Left lobe of liver (tissue), 2 donors: ENCODE measurements around the gene FMNL3. TPM values are rescaled to one million over a fixed set of nuclear protein-coding genes. Genes with fewer than 3 reads are reported as not detected.
"Not testable (repeated sequence)": the region's sequence is repeated elsewhere in the genome, so short reads cannot be mapped to it uniquely, and the experiment has no call there.

Experiments
- ATAC-seq: fragments of 200-7000 bp; cut with Tn5 transposase; one replicate; pipeline ENCODE4 v1.9.1; 2020; ENCODE audit warnings: mild to moderate bottlenecking, moderate library complexity
- DNase-seq: peaks from one replicate; pipeline ENCODE4 v3.0.0-alpha.2; 2020; ENCODE audit warnings: low spot score
- total RNA-seq: library from RNA; stranded (reverse); gene quantifications from one replicate; pipeline ENCODE4 v1.2.1, GENCODE V29; 2021
- donor health status: DM: no; HTN: no; CAD: no; lungs with moderate emphysema.
- donor health status: DM: no; HTN: yes; CAD: no.

The FMNL3 gene
- total RNA-seq, 1 donor from 2014 or later: 3.1 TPM

DNA sequence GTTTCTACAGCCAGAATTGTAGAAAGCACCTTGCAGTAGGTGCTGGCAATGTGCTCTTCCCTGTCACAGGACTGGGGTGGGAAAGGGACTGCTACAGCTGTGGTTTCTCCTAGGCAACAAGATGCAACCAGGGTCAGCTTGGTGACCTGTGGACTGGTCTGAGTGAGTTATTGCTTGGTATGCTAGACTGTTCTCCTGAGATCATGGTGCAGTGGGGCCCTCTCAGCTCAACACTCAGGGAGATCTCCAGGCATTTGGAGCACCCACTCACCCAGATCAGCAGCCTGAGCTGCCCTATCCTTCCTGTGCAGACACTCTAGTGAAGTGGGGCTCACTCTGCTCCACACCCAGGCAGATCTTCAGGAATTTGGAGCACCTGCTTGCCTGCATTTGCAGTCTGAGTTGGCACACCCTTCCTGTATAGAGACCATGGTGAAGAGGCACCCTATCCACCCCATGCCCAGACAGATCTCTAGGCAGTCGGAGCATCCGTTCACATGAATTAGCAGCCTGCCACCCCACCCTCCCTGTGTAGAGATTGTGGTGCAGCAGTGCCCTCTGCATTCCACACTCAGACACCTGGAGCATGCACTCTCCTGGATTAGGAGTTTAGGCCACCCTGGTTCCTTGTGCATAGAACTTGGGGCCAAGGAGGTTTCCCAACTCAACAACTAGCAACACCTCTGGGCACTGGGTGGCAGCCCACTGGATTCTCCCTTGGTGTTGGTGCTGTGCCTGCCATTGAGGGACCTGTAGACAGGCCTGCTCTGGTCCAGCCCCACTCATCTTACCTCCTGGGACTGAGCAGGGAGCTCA lies 97.9 kb downstream of the FMNL3 start:
- no peak for ATAC-seq
- no peak for DNase-seq

DNA sequence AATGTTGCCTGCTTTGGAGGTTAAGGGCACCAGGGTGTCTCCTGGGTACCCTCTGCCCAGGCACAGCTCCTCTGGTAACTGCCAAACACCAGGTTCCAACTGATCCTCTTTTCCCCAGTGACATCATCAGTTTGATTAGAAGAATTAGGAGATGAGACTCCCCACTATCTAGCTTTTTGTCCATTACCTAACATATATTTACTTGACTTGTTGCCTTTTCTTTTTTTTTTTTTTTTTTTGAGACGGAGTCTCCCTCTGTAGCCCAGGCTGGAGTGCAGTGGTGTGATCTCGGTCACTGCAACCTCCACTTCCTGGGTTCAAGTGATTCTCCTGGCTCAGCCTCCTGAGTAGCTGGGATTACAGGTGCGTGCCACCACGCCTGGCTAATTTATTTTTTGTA lies 101.7 kb downstream of the FMNL3 start, which contains the start of gene FAM186B:
TSS of gene FAM186B (minus strand) at position 101 of the 400 bp plus-strand sequence. CDS start 162 bp downstream, outside the sequence.
- not testable (repeated sequence) for ATAC-seq, DNase-seq

DNA sequence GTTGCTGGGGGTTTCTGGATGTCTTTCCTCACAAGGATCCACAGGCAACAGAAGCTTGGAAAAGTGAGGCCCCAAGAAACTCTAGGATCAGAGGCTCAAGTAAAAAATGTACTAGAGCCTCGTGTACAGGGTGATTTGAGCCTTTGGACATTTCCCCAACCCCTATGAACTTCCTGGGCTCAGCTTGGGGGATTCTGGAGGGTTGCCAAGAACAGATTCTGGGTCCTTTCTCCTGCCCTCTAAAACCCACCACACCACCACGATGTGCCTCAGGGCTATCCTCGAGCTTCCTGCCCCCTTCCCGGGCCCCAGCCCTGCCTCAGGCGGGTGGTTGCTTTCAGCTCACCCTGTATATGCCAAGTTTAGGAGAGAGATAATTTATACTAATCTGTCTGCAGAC lies 102.3 kb downstream of the FMNL3 start:
- ATAC-seq: no peak
- DNase-seq: no peak

DNA sequence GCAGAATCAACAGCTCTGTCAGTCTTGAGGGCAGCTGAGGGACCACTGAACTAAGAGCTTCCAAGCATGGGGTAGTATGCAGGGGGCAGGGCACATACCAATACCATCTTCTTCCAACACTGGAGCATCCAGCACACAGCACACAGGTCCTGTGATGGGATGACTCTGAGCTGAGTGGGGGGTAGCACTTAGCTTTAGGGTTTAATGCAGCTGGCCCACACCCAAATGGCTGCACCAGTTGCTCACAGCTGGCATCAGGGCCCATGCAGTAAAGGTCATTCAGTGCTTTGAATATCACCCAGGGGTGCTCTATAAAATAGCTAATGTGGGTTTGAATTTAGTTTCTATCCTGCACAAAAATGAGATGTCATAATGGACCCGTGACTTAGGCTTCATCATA lies 103.5 kb downstream of the FMNL3 start:
- no peak for ATAC-seq

DNA sequence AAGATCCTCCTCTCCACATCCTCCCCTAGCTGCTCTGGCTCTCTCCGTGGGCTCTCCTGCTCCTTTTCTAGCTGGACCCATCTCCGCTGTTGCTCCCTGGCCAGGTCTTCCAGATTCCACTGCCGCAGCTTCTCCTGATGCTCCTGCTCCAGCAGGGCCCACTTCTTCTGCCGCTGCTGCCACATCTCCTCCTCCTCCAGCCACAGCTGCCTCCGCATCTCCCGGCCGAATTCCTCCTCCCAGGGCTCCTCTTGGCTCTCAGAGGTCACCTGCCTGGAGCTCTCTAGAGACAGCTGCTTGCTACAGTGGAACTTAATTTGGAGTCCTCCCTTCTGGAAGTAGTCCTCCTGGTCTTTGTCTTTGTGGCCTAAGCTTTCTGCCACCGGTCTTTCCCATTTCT lies 107.2 kb downstream of the FMNL3 start:
- ATAC-seq (no peak), DNase-seq (no peak)

More for the DNA sequence above, 103.5 kb downstream of the FMNL3 start:
- no peak for DNase-seq

DNA sequence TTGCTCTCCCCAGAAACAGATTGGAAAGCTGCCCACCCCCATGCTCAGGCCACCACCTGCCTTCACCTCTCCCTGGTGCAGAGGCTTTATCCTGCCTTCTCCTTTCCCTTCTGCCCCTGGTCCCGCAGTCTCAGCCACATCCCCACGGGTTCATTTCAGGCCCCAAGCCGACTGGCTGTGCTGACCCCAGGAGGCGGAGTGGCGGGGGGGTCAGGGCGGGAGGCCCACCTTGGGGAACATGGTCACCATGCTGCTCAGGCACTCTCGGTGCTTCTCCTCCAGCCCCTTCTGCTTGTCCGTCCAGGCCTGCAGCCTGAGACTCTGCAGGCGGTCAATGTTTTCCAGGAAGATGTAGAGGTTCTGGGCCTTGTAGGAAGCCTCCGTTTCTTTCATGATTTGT lies 108.7 kb downstream of the FMNL3 start:
- no peak for DNase-seq
- ATAC-seq: no peak

DNA sequence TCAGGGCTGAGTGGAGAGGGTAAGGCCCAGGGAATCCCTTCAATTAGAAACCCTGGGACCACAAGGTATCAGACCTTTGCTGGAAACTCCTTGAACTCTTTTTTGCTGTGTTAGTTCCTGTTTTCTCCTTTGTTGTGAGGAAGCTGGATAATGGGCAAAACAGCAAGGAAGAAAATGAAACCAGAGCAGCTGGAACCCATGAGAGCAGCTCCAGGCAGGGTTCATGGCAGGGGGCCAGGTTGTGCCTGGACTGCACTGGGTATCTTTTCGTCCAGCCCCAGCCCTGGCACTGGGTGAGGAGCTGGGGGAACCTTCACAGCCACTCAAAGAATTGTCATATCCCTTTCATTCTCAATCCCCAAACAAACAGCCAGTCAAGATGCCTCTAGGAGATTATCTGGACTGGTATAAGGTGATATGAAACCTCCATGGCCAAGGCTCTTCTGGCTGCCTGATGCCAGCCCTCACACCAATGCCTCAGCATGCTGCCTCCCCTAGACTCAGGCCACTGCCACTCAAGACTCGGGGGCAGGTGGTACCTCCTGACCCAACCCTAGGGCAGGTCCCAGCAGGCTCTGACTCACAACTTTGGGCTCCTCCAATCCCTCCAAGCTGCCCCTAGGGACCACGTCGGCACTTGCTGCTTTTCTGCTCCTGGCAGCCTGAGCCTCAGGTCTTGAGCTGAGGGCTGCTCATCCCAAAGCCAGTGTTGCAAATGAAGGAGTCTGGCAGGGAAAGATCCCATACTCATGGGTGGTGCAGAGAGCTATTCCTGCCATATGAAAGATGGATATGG lies 118.3 kb downstream of the FMNL3 start:
- DNase-seq (no peak), ATAC-seq (no peak)

DNA sequence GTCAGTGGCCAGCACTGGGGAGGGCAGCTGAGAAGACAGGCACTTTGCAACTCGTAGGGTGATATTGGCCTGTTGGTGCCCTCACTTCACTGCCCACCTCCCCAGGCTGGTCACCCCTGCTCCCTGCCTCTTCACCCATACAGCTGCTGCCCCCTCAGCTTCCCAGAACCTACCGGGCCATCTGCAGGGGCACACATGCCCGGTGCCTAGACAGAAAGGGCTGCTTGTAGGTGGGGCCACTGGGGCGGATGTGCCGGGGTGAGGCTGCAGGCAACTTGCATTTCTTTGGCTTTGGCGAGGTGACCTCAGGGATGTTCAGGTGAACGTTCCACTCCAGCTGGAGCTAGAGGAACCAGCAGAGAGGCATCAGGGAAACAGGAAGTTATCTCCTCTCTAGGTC lies 118.9 kb downstream of the FMNL3 start:
- ATAC-seq (no peak), DNase-seq (no peak)

DNA sequence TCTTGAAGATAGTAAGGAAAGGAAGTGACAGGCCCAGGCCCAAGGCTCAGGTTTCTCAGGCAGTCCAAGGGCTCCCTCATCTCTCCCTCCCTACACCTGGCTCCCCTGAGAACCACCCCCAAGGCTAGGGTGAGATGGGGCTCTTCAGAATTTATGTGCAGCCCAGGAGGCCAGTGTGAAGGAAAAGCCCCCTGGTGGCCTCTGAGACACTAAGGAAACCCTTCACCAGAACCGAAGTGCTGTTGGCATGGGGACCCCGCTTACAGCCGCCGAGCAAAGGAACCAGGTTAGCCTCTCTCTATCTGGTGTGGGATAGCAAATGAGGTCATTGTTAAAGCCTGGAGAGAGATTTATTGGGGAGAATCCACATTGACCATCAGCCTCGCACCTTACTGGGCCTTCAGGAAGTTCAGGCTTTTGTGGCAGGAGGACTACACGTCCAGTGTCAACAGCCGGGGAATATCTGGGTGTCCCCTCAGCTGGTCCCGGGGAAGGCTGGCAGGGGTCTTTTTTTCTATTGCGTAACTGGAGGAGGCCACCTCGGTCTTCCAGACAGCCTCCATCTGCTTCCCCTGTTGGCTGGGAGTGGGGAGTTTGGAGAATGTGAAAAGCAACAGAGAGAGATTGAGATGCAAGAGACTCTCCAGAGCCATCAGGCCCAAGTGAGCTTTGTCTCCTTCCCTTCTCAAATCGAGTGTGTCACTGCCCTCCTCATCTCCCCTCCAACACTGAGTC lies 119.9 kb downstream of the FMNL3 start:
- ATAC-seq: no peak
- no peak for DNase-seq

Other genes with a start within 250 kb of the FMNL3 start
- gene KCNH3, start 168.4 kb downstream of the FMNL3 start, total RNA-seq: 0.13 TPM
- gene MCRS1, start 139.3 kb downstream of the FMNL3 start, total RNA-seq: 21.0 TPM
- 1.2 TPM for gene FAM186B, start 101.8 kb downstream of the FMNL3 start, total RNA-seq
- 6.3 TPM for gene PRPF40B, start 83.8 kb downstream of the FMNL3 start, total RNA-seq
- gene TMBIM6, start 34.2 kb upstream of the FMNL3 start, total RNA-seq: 1,081 TPM
- gene NCKAP5L, start 121.0 kb upstream of the FMNL3 start, total RNA-seq: 11.3 TPM
- gene BCDIN3D, start 135.7 kb upstream of the FMNL3 start, total RNA-seq: 3.2 TPM
- not detected for gene FAIM2, start 196.5 kb upstream of the FMNL3 start, total RNA-seq
- gene AQP2, start 243.3 kb upstream of the FMNL3 start, total RNA-seq: not detected